HepG2 (cell line): ENCODE measurements around the gene LRRC45. TPM values are rescaled to one million over a fixed set of nuclear protein-coding genes. Genes with fewer than 3 reads are reported as not detected.

Experiments used
- ATF7-NPFF ChIP-seq: sonication (generic); formaldehyde crosslinking; IDR thresholded peaks from 2 replicates; pipeline ENCODE4 v1.8.1; 2023; ENCODE audit warnings: mild to moderate bottlenecking, low read depth, missing genetic modification reagents, moderate library complexity
- FOSL2 ChIP-seq: sonication (generic); formaldehyde crosslinking; IDR thresholded peaks from 2 replicates; pipeline ENCODE4 v1.4.0; 2020; ENCODE audit warnings: missing genetic modification reagents
- HIC2 ChIP-seq: sonication (generic); formaldehyde crosslinking; IDR thresholded peaks from 2 replicates; pipeline ENCODE4 v1.9.0; 2022; ENCODE audit warnings: low read depth, missing genetic modification reagents
- HNRNPLL ChIP-seq: fragments of 200-400 bp; formaldehyde crosslinking; IDR thresholded peaks from 2 replicates; pipeline ENCODE4 v1.6.1; 2017; ENCODE audit warnings: mild to moderate bottlenecking, low read depth, low read length; ENCODE audit not compliant: poor library complexity, severe bottlenecking
- HOXA3 ChIP-seq: sonication (generic); formaldehyde crosslinking; IDR thresholded peaks from 2 replicates; pipeline ENCODE4 v1.5.0; 2020; ENCODE audit warnings: missing genetic modification reagents
- MTF1 ChIP-seq: sonication (generic); formaldehyde crosslinking; IDR thresholded peaks from 2 replicates; pipeline ENCODE4 v1.5.0; 2020; ENCODE audit warnings: missing genetic modification reagents
- MYC ChIP-seq: sonication (generic); formaldehyde crosslinking; IDR thresholded peaks from 2 replicates; pipeline ENCODE4 v1.9.0; 2021; ENCODE audit warnings: missing genetic modification reagents, borderline replicate concordance
- RCOR2 ChIP-seq: IDR thresholded peaks from 2 replicates; pipeline ENCODE4 v1.6.1; 2016; ENCODE audit warnings: missing biosample characterization, missing genetic modification reagents
- RFXAP ChIP-seq: sonication (generic); formaldehyde crosslinking; IDR thresholded peaks from 2 replicates; pipeline ENCODE4 v1.4.0; 2020; ENCODE audit warnings: missing genetic modification reagents, borderline replicate concordance
- SIN3A ChIP-seq: IDR thresholded peaks from 2 replicates; pipeline ENCODE4 v1.6.1; 2011; ENCODE audit warnings: low read depth, mild to moderate bottlenecking, control low read depth, low read length, borderline replicate concordance
- SNAPC2 ChIP-seq: sonication (generic); formaldehyde crosslinking; IDR thresholded peaks from 2 replicates; pipeline ENCODE4 v1.8.1; 2022; ENCODE audit warnings: mild to moderate bottlenecking, missing genetic modification reagents
- SNAPC5 ChIP-seq: sonication (generic); formaldehyde crosslinking; IDR thresholded peaks from 2 replicates; pipeline ENCODE4 v1.8.1; 2023; ENCODE audit warnings: mild to moderate bottlenecking, missing genetic modification reagents, borderline replicate concordance
- SRSF1 ChIP-seq: fragments of 200-400 bp; formaldehyde crosslinking; optimal IDR thresholded peaks from 2 replicates; pipeline ENCODE3; 2017; ENCODE audit warnings: mild to moderate bottlenecking, low read depth, low read length, moderate library complexity
- ZBTB8A ChIP-seq: sonication (generic); formaldehyde crosslinking; IDR thresholded peaks from 2 replicates; pipeline ENCODE4 v1.4.0; 2020; ENCODE audit warnings: mild to moderate bottlenecking, low read depth, missing genetic modification reagents, borderline replicate concordance
- ZNF138 ChIP-seq: sonication (generic); formaldehyde crosslinking; IDR thresholded peaks from 2 replicates; pipeline ENCODE4 v1.5.0; 2020; ENCODE audit warnings: mild to moderate bottlenecking, low read depth, missing genetic modification reagents
- ZNF574 ChIP-seq: sonication (generic); formaldehyde crosslinking; IDR thresholded peaks from 2 replicates; pipeline ENCODE4 v1.4.0; 2020; ENCODE audit warnings: missing genetic modification reagents
- polyA plus RNA-seq, 8 experiments: library from polyadenylated mRNA; depleted of rRNA in 3 of 8; stranded (reverse) in 7 of 8; unstranded in 1 of 8; fragments of >200 nt; fragmentation: Illumina TruSeq in 4 of 8; extraction: Trizol in 4 of 8; gene quantifications; 2 replicates each; pipeline versions ENCODE4 v1.2.1 to v1.2.3, GENCODE V29; 2011 to 2016; ENCODE audit warnings: low read depth in 4 of 8, missing spikeins in 1 of 8, mixed read lengths in 1 of 8; ENCODE audit not compliant: insufficient read depth in 1 of 8
- total RNA-seq, 5 experiments: library from RNA; depleted of rRNA; stranded (reverse); fragments of >200 nt; fragmentation: Illumina TruSeq; extraction: Trizol; gene quantifications; 2 replicates each; pipeline ENCODE4 v1.2.3, GENCODE V29; 2016; ENCODE audit warnings: low read depth in 1 of 5
- TF ChIP-seq, protein P1 (sequence below): sonication (generic); formaldehyde crosslinking; IDR thresholded peaks from 2 replicates; pipeline ENCODE4 v1.4.0; 2020; ENCODE audit warnings: mild to moderate bottlenecking, missing genetic modification reagents, borderline replicate concordance
- TF ChIP-seq, protein P2 (sequence below): sonication (generic); formaldehyde crosslinking; IDR thresholded peaks from 2 replicates; pipeline ENCODE4 v1.4.0; 2020; ENCODE audit warnings: missing genetic modification reagents

Gene LRRC45
- total and polyA plus RNA-seq, 2 of the 13 experiments (the other 11 are each of a cell fraction or from before 2014, with no cell fraction given): 11.6 to 48.1 TPM

DNA sequence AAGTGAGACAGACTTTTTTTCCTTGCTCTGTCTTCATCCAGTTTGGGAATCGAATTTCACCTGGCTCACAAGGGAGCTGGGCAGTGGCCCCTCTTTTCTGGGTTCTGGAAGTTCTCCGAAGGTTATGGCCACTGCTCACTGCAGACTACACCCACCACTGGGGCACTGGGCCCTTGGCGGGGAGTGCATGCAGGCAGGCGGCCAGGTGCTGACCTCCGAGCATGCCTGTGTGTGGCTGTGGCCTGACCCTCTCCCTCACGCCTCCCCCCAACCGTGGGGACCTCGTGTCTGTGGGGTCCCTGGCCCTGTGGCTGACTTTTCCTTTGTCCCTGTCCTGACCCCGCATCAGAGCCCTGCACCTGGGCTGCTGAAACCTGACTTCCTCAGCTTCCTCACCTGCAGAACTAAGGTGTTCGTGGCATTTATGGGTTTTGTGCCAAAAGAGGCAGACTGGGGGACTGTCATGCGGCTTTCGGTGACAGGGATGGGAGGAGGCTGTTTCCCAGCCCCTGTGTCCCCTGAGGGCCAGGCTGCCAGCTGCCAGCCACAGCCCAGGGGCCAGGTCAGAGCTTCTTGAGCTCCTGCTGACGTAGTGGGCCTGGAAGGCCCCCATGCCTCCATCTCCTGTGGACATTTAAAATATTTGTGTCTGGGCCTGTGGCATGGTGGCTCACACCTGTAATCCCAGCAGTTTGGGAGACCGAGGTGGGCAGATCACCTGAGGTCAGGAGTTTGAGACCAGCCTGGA is 24.2 kb upstream of the LRRC45 start (continued):
- TF ChIP-seq HIC2 (CRISPR knock-in tag) (no peak), SIN3A (no peak), ATF7-NPFF (CRISPR knock-in tag) (peak; percentile 5; the same call in 1 of the 2 replicates), MTF1 (CRISPR knock-in tag) (no peak), HNRNPLL (peak; percentile 39), SRSF1 (peak; percentile 67), HOXA3 (CRISPR knock-in tag) (peak; percentile 36; the same call in 1 of the 2 replicates), RCOR2 (CRISPR knock-in tag) (no peak), ZBTB8A (CRISPR knock-in tag) (0 out of 2 replicates have a peak, but pooled peaks have one; percentile 4), SNAPC2 (CRISPR knock-in tag) (0 out of 2 replicates have a peak, but pooled peaks have one; percentile 63), ZNF138 (peak; percentile 34; the same call in 1 of the 2 replicates), RFXAP (0 out of 2 replicates have a peak, but pooled peaks have one; percentile 36), SNAPC5 (no peak), MYC (CRISPR knock-in tag) (peak; percentile 52; the same call in 1 of the 2 replicates), FOSL2 (CRISPR knock-in tag) (0 out of 2 replicates have a peak, but pooled peaks have one; percentile 20), ZNF574 (CRISPR knock-in tag) (0 out of 2 replicates have a peak, but pooled peaks have one; percentile 18)
- TF ChIP-seq, protein P1, sequence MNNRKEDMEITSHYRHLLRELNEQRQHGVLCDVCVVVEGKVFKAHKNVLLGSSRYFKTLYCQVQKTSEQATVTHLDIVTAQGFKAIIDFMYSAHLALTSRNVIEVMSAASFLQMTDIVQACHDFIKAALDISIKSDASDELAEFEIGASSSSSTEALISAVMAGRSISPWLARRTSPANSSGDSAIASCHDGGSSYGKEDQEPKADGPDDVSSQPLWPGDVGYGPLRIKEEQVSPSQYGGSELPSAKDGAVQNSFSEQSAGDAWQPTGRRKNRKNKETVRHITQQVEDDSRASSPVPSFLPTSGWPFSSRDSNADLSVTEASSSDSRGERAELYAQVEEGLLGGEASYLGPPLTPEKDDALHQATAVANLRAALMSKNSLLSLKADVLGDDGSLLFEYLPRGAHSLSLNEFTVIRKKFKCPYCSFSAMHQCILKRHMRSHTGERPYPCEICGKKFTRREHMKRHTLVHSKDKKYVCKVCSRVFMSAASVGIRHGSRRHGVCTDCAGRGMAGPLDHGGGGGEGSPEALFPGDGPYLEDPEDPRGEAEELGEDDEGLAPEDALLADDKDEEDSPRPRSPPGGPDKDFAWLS (CRISPR knock-in tag): 0 out of 2 replicates have a peak, but pooled peaks have one; percentile 84
- TF ChIP-seq, protein P2, sequence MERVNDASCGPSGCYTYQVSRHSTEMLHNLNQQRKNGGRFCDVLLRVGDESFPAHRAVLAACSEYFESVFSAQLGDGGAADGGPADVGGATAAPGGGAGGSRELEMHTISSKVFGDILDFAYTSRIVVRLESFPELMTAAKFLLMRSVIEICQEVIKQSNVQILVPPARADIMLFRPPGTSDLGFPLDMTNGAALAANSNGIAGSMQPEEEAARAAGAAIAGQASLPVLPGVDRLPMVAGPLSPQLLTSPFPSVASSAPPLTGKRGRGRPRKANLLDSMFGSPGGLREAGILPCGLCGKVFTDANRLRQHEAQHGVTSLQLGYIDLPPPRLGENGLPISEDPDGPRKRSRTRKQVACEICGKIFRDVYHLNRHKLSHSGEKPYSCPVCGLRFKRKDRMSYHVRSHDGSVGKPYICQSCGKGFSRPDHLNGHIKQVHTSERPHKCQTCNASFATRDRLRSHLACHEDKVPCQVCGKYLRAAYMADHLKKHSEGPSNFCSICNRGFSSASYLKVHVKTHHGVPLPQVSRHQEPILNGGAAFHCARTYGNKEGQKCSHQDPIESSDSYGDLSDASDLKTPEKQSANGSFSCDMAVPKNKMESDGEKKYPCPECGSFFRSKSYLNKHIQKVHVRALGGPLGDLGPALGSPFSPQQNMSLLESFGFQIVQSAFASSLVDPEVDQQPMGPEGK (CRISPR knock-in tag): 0 out of 2 replicates have a peak, but pooled peaks have one; percentile 10
